Sigmoid colon (tissue), 7 donors: ENCODE data around the gene BBS2. TPM values are rescaled to one million over a fixed set of nuclear protein-coding genes. Genes with fewer than 3 reads are reported as not detected.

ENCODE experiments used
- DNase-seq: peaks from one replicate; pipeline ENCODE4 v3.0.0-alpha.2; 2019
- H3K27ac ChIP-seq, 4 donors: fragments of 200-600 bp; sonication (generic); one replicate each; pipeline ENCODE4 v1.5.1; 2016 to 2019; ENCODE audit warnings: mild to moderate bottlenecking in 1 of 4
- H3K27me3 ChIP-seq, 3 donors: fragments of 200-600 bp; sonication (generic); one replicate each; pipeline ENCODE4 v1.5.1; 2019; ENCODE audit warnings: mild to moderate bottlenecking in 1 of 3
- H3K36me3 ChIP-seq, 4 donors: fragments of 200-600 bp; sonication (generic); one replicate each; pipeline ENCODE4 v1.5.1; 2016 to 2019
- H3K4me1 ChIP-seq, 4 donors: fragments of 200-600 bp; sonication (generic); one replicate each; pipeline ENCODE4 v1.5.1; 2017 to 2019
- H3K4me3 ChIP-seq, 4 donors: fragments of 200-600 bp; sonication (generic); one replicate each; pipeline ENCODE4 v1.5.1; 2017 to 2019; ENCODE audit warnings: mild to moderate bottlenecking in 2 of 4, moderate library complexity in 1 of 4
- H3K9me3 ChIP-seq, 4 donors: fragments of 200-600 bp in 3 of 4; sonication (generic) in 3 of 4; one replicate each; pipeline versions ENCODE4 v1.5.1 to v1.6.1; 2013 to 2019
- EP300 ChIP-seq, 4 donors: sonication (generic); formaldehyde crosslinking; IDR thresholded peaks; one replicate each; pipeline ENCODE4 v1.6.1; 2017; ENCODE audit warnings: antibody characterized with exemption in 4 of 4
- POLR2A ChIP-seq, 2 donors: fragments of 450-650 bp; IDR thresholded peaks; one replicate each; pipeline ENCODE4 v1.6.1; 2016; ENCODE audit warnings: antibody characterized with exemption in 2 of 2, mild to moderate bottlenecking in 2 of 2, moderate library complexity in 2 of 2
- POLR2AphosphoS5 ChIP-seq, 4 donors: sonication (generic); formaldehyde crosslinking; IDR thresholded peaks; one replicate each; pipeline ENCODE4 v1.6.1; 2017; ENCODE audit warnings: antibody characterized with exemption in 4 of 4
- intact Hi-C: fragments of 100-400 bp; cut with DNase I; formaldehyde crosslinking; loops from one replicate; pipeline ENCODE4 v1.15.1; 2023
- polyA plus RNA-seq, 3 donors: library from polyadenylated mRNA; stranded (reverse); fragments of 200-250 nt; gene quantifications; one replicate each; pipeline ENCODE4 v1.2.3, GENCODE V29; 2013
- total RNA-seq, 4 donors: library from RNA; depleted of rRNA; stranded (reverse); fragments of >200 nt; gene quantifications; one replicate each; pipeline ENCODE4 v1.1.0, GENCODE V29; 2016
- TF ChIP-seq, protein P1 (sequence below), 4 experiments: fragments of 450-650 bp in 3 of 4; fragments of 200-600 bp in 1 of 4; IDR thresholded peaks; one replicate each; pipeline ENCODE4 v1.5.1; 2016 to 2019; ENCODE audit warnings: antibody characterized with exemption in 4 of 4, mild to moderate bottlenecking in 3 of 4, moderate library complexity in 2 of 4
- donor health status: healthy with polysubstance abuse.
- donor health status: Bipolar disorder and iron deficiency.
- donor health status: healthy.

The BBS2 gene
- total and polyA plus RNA-seq, 7 donors: 13.2 to 74.2 (median 40.8) TPM

DNA sequence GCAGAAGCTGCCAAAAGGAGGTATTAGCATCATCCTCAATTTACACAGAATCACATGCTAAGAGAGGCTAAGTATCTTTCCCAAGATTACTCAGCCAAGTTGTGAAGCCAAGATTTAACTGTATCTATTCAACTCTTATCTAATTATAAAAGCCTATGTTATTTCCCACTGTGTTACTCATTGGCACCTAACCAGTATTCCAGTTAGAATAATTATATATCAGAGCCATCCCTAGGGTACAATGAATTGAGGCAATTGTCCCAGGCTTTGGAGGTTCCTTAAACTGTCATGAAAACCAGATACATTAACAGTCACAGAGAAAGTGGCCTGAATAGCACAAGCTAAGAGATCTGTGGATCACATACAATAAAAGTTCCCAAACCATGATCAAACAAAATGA is 83.6 kb downstream of the BBS2 start:
- TF ChIP-seq POLR2AphosphoS5 (IDR thresholded peaks at IDR 0.05) (no peak), POLR2A (IDR thresholded peaks at IDR 0.05) (no peak), EP300 (IDR thresholded peaks at IDR 0.05) (no peak)
- TF ChIP-seq, protein P1, sequence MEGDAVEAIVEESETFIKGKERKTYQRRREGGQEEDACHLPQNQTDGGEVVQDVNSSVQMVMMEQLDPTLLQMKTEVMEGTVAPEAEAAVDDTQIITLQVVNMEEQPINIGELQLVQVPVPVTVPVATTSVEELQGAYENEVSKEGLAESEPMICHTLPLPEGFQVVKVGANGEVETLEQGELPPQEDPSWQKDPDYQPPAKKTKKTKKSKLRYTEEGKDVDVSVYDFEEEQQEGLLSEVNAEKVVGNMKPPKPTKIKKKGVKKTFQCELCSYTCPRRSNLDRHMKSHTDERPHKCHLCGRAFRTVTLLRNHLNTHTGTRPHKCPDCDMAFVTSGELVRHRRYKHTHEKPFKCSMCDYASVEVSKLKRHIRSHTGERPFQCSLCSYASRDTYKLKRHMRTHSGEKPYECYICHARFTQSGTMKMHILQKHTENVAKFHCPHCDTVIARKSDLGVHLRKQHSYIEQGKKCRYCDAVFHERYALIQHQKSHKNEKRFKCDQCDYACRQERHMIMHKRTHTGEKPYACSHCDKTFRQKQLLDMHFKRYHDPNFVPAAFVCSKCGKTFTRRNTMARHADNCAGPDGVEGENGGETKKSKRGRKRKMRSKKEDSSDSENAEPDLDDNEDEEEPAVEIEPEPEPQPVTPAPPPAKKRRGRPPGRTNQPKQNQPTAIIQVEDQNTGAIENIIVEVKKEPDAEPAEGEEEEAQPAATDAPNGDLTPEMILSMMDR (IDR thresholded peaks at IDR 0.05): no peak
- DNase-seq: no peak
- no peaks in the 10 kb centered on the region for H3K27me3 ChIP-seq
- peaks cover 0 to 70% (median 27%) of the 10 kb centered on the region in 4 donors for H3K36me3 ChIP-seq
- H3K27ac ChIP-seq: no peak overlapping the region
- no peak overlapping the region for H3K4me3 ChIP-seq
- H3K9me3 ChIP-seq: no peaks in the 10 kb centered on the region
- intact Hi-C loops: no loop called here
- no peaks in the 10 kb centered on the region for H3K4me1 ChIP-seq

Other genes with a start within 250 kb of the BBS2 start
- 100 to 1,000 TPM; 111 to 201 (median 149) TPM for gene AMFR, start 94.5 kb downstream of the BBS2 start, total RNA-seq
- gene AMFR, start 94.5 kb downstream of the BBS2 start, polyA plus RNA-seq: 10 to 100 TPM; 22.4 to 60.0 (median 24.6) TPM
- gene NUDT21, start 68.7 kb downstream of the BBS2 start, total RNA-seq: 10 to 100 TPM; 40.4 to 51.7 (median 45.5) TPM
- 10 to 100 TPM; 33.0 to 47.3 (median 33.8) TPM for gene NUDT21, start 68.7 kb downstream of the BBS2 start, polyA plus RNA-seq
- 10 to 100 TPM; 13.6 to 34.1 (median 19.7) TPM for gene OGFOD1, start 68.5 kb downstream of the BBS2 start, total RNA-seq
- gene OGFOD1, start 68.5 kb downstream of the BBS2 start, polyA plus RNA-seq: 10 to 100 TPM in 1 of 3 donors, 1 to 10 TPM in 2; 6.6 to 15.8 (median 9.0) TPM
- not detected for gene MT4, start 45.0 kb upstream of the BBS2 start, total RNA-seq
- gene MT4, start 45.0 kb upstream of the BBS2 start, polyA plus RNA-seq: not detected
- gene MT3, start 69.5 kb upstream of the BBS2 start, total RNA-seq: 1 to 10 TPM in 2 of 4 donors, not detected in 2; 4.3 to 9.6 TPM
- 1 to 10 TPM; 3.5 to 6.0 (median 4.0) TPM for gene MT3, start 69.5 kb upstream of the BBS2 start, polyA plus RNA-seq
- 100 to 1,000 TPM in 2 of 4 donors, 10 to 100 TPM in 2; 37.5 to 161 (median 96.0) TPM for gene MT2A, start 88.6 kb upstream of the BBS2 start, total RNA-seq
- gene MT2A, start 88.6 kb upstream of the BBS2 start, polyA plus RNA-seq: 100 to 1,000 TPM; 320 to 968 (median 400) TPM
- gene MT1E, start 105.8 kb upstream of the BBS2 start, total RNA-seq: 100 to 1,000 TPM in 2 of 4 donors, 10 to 100 TPM in 2; 96.9 to 295 (median 136) TPM
- 100 to 1,000 TPM in 2 of 3 donors, 10 to 100 TPM in 1; 82.0 to 813 (median 358) TPM for gene MT1E, start 105.8 kb upstream of the BBS2 start, polyA plus RNA-seq
- 10 to 100 TPM in 2 of 4 donors, 1 to 10 TPM in 2; 3.9 to 40.7 (median 11.0) TPM for gene MT1M, start 112.6 kb upstream of the BBS2 start, total RNA-seq
- 100 to 1,000 TPM in 1 of 3 donors, 10 to 100 TPM in 2; 12.5 to 106 (median 43.7) TPM for gene MT1M, start 112.6 kb upstream of the BBS2 start, polyA plus RNA-seq
- gene MT1A, start 118.6 kb upstream of the BBS2 start, total RNA-seq: 10 to 100 TPM in 2 of 4 donors, not detected in 2; 30.3 to 34.1 TPM
- 10 to 100 TPM; 13.9 to 63.4 (median 29.4) TPM for gene MT1A, start 118.6 kb upstream of the BBS2 start, polyA plus RNA-seq
- gene MT1B, start 131.9 kb upstream of the BBS2 start, total RNA-seq: not detected
- not detected for gene MT1B, start 131.9 kb upstream of the BBS2 start, polyA plus RNA-seq
- 1 to 10 TPM in 3 of 4 donors, under 1 TPM in 1; 0.71 to 3.1 (median 2.6) TPM for gene MT1F, start 137.9 kb upstream of the BBS2 start, total RNA-seq
- gene MT1F, start 137.9 kb upstream of the BBS2 start, polyA plus RNA-seq: 100 to 1,000 TPM in 1 of 3 donors, 10 to 100 TPM in 1, 1 to 10 TPM in 1; 7.1 to 117 (median 48.1) TPM
- gene MT1G, start 148.0 kb upstream of the BBS2 start, total RNA-seq: 10 to 100 TPM in 2 of 4 donors, 1 to 10 TPM in 2; 2.0 to 12.9 (median 7.8) TPM
- gene MT1G, start 148.0 kb upstream of the BBS2 start, polyA plus RNA-seq: 1,000 to 10,000 TPM in 1 of 3 donors, 100 to 1,000 TPM in 1, 10 to 100 TPM in 1; 47.9 to 2,487 (median 601) TPM
- not detected for gene MT1H, start 149.8 kb upstream of the BBS2 start, total RNA-seq
- gene MT1H, start 149.8 kb upstream of the BBS2 start, polyA plus RNA-seq: 100 to 1,000 TPM in 2 of 3 donors, 1 to 10 TPM in 1; 2.0 to 581 (median 133) TPM
- gene MT1X, start 162.4 kb upstream of the BBS2 start, total RNA-seq: 1,000 to 10,000 TPM in 1 of 4 donors, 100 to 1,000 TPM in 2, 10 to 100 TPM in 1; 90.3 to 1,592 (median 363) TPM
- 100 to 1,000 TPM; 206 to 513 (median 470) TPM for gene MT1X, start 162.4 kb upstream of the BBS2 start, polyA plus RNA-seq
- gene NUP93, start 210.1 kb upstream of the BBS2 start, total RNA-seq: 10 to 100 TPM; 20.2 to 35.5 (median 22.2) TPM
- gene NUP93, start 210.1 kb upstream of the BBS2 start, polyA plus RNA-seq: 10 to 100 TPM; 13.8 to 35.8 (median 18.3) TPM